Peyer's patch (tissue), 4 donors: ENCODE measurements around the gene ARPP21. TPM values are rescaled to one million over a fixed set of nuclear protein-coding genes. Genes with fewer than 3 reads are reported as not detected.

Experiments
- DNase-seq, 3 donors: peaks; one replicate each; pipeline ENCODE4 v3.0.0-alpha.2; 2017 to 2019
- H3K27ac ChIP-seq, 4 donors: fragments of 200-600 bp; sonication (generic); one replicate each; pipeline ENCODE4 v1.5.1; 2016 to 2019
- H3K27me3 ChIP-seq, 2 donors: fragments of 200-600 bp; sonication (generic); one replicate each; pipeline ENCODE4 v1.5.1; 2019
- H3K36me3 ChIP-seq, 3 donors: fragments of 200-600 bp; sonication (generic); one replicate each; pipeline ENCODE4 v1.5.1; 2016 to 2019
- H3K4me1 ChIP-seq, 4 donors: fragments of 200-600 bp; sonication (generic); one replicate each; pipeline ENCODE4 v1.5.1; 2016 to 2019
- H3K4me3 ChIP-seq, 4 donors: fragments of 200-600 bp; sonication (generic); 1 replicate in 3 of 4; 2 replicates in 1 of 4; pipeline ENCODE4 v1.5.1; 2016 to 2019; ENCODE audit warnings: mild to moderate bottlenecking in 1 of 4
- H3K9me3 ChIP-seq, 4 donors: fragments of 200-600 bp; sonication (generic); one replicate each; pipeline ENCODE4 v1.5.1; 2016 to 2019; ENCODE audit warnings: mild to moderate bottlenecking in 1 of 4
- POLR2A ChIP-seq, 2 donors: fragments of 450-650 bp; IDR thresholded peaks; one replicate each; pipeline ENCODE4 v1.5.1; 2017; ENCODE audit warnings: antibody characterized with exemption in 2 of 2, mild to moderate bottlenecking in 2 of 2, moderate library complexity in 2 of 2
- total RNA-seq, 4 donors: library from RNA; depleted of rRNA; stranded (reverse); fragments of >200 nt; gene quantifications; one replicate each; pipeline ENCODE4 v1.1.0, GENCODE V29; 2016
- TF ChIP-seq, protein P1 (sequence below), 6 experiments: fragments of 450-650 bp in 4 of 6; fragments of 200-600 bp in 2 of 6; sonication (generic) in 1 of 6; IDR thresholded peaks; one replicate each; pipeline ENCODE4 v1.5.1; 2017 to 2019; ENCODE audit warnings: antibody characterized with exemption in 6 of 6, mild to moderate bottlenecking in 3 of 6, moderate library complexity in 1 of 6

The ARPP21 gene
- total RNA-seq, 4 donors from 2014 or later, result 0.27 TPM; not detected in 3

DNA sequence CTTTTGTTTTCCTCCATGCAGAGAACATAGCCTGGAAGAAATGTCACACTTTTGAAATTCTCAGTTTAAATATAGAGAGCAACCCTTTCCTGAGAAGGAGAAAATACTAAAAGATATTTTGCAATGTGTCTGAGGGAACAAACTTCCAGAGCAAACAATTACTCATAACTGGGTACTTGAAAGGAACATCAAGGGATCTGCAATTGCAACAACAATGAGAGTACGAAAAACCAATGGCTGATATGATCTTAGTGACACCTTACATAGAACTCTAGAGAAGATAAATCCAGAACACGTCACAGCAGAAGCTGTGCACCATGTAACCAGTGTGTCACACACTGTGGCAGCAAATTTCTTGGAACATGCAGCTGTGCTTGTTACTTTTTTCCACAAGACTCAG lies 14.6 kb upstream of the ARPP21 start:
- H3K27ac ChIP-seq, result no peak overlapping the region
- no peak overlapping the region for H3K4me3 ChIP-seq
- TF ChIP-seq, protein P1, sequence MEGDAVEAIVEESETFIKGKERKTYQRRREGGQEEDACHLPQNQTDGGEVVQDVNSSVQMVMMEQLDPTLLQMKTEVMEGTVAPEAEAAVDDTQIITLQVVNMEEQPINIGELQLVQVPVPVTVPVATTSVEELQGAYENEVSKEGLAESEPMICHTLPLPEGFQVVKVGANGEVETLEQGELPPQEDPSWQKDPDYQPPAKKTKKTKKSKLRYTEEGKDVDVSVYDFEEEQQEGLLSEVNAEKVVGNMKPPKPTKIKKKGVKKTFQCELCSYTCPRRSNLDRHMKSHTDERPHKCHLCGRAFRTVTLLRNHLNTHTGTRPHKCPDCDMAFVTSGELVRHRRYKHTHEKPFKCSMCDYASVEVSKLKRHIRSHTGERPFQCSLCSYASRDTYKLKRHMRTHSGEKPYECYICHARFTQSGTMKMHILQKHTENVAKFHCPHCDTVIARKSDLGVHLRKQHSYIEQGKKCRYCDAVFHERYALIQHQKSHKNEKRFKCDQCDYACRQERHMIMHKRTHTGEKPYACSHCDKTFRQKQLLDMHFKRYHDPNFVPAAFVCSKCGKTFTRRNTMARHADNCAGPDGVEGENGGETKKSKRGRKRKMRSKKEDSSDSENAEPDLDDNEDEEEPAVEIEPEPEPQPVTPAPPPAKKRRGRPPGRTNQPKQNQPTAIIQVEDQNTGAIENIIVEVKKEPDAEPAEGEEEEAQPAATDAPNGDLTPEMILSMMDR (IDR thresholded peaks at IDR 0.05), result no peak
- no peak for TF ChIP-seq POLR2A (IDR thresholded peaks at IDR 0.05)
- H3K9me3 ChIP-seq, result no peaks in the 10 kb centered on the region
- no peaks in the 10 kb centered on the region for H3K27me3 ChIP-seq
- no peaks in the 10 kb centered on the region for H3K36me3 ChIP-seq
- H3K4me1 ChIP-seq, result no peaks in the 10 kb centered on the region
- no peak for DNase-seq

GRCh38 chr3:35633332-35634124 lies 5.8 kb upstream of the ARPP21 start:
- Histone ChIP-seq H3K36me3 (no peaks in the 10 kb centered on the region), H3K9me3 (no peaks in the 10 kb centered on the region), H3K4me1 (no peaks in the 10 kb centered on the region), H3K4me3 (no peak overlapping the region), H3K27me3 (no peaks in the 10 kb centered on the region), H3K27ac (no peak overlapping the region)
- DNase-seq, result no peak
- no peak for TF ChIP-seq POLR2A (IDR thresholded peaks at IDR 0.05)
- TF ChIP-seq, protein P1 (IDR thresholded peaks at IDR 0.05), result no peak

DNA sequence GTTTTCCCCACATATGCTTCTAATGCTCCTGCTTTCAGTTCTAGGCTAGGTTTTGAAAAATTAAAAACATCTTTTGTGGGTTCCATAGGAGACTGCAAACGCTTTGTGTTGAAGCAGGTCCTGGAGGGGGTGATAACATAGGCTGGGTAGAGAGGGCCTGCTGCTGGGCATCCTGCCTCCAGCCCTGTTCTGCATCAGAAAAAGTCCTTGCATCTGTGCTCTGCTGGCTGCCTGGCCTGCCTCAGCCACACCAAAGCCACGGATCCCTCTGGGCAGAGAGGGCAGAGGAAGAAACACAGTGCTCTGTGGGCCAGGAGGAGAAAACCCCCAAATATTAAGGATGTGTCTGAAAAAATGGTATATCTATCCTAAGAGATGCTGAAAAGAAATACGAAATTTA lies 3.9 kb upstream of the ARPP21 start:
- no peak for DNase-seq
- H3K4me3 ChIP-seq, result no peak overlapping the region
- TF ChIP-seq, protein P1 (IDR thresholded peaks at IDR 0.05), result no peak
- no peak for TF ChIP-seq POLR2A (IDR thresholded peaks at IDR 0.05)
- H3K36me3 ChIP-seq, result no peaks in the 10 kb centered on the region
- H3K9me3 ChIP-seq, result no peaks in the 10 kb centered on the region
- H3K27me3 ChIP-seq, result peaks cover 0 to 7% of the 10 kb centered on the region in 2 donors
- H3K4me1 ChIP-seq, result peaks cover 0 to 12% (median 0%) of the 10 kb centered on the region in 4 donors
- H3K27ac ChIP-seq, result no peak overlapping the region

- Histone ChIP-seq H3K4me1 (peaks cover 0 to 12% (median 0%) of the 10 kb centered on the region in 4 donors), H3K36me3 (no peaks in the 10 kb centered on the region), H3K9me3 (no peaks in the 10 kb centered on the region), H3K27ac (no peak overlapping the region), H3K27me3 (peaks cover 0 to 7% of the 10 kb centered on the region in 2 donors), H3K4me3 (no peak overlapping the region)
- no peak for DNase-seq
- TF ChIP-seq, protein P1 (IDR thresholded peaks at IDR 0.05), result no peak
- no peak for TF ChIP-seq POLR2A (IDR thresholded peaks at IDR 0.05)
These were observed 3.2 kb upstream of the ARPP21 start for GRCh38 chr3:35635926-35636683.

- no peak for DNase-seq
- H3K36me3 ChIP-seq, result no peaks in the 10 kb centered on the region
- peaks cover 0 to 12% (median 0%) of the 10 kb centered on the region in 4 donors for H3K4me1 ChIP-seq
- H3K27me3 ChIP-seq, result peaks cover 0 to 7% of the 10 kb centered on the region in 2 donors
- H3K27ac ChIP-seq, result no peak overlapping the region
- H3K9me3 ChIP-seq, result no peaks in the 10 kb centered on the region
- no peak overlapping the region for H3K4me3 ChIP-seq
- TF ChIP-seq, protein P1 (IDR thresholded peaks at IDR 0.05), result no peak
- TF ChIP-seq POLR2A (IDR thresholded peaks at IDR 0.05), result no peak
These were observed 910 bp upstream of the ARPP21 start for GRCh38 chr3:35638251-35638979.
